Skeletal muscle tissue (tissue), 4 donors: ENCODE measurements around the gene MYCBPAP. TPM values are rescaled to one million over a fixed set of nuclear protein-coding genes. Genes with fewer than 3 reads are reported as not detected.

Experiments
- H3K27ac ChIP-seq: one replicate; pipeline ENCODE4 v1.7.0; 2013; ENCODE audit warnings: mild to moderate bottlenecking, low read depth, low read length, inconsistent platforms
- H3K27me3 ChIP-seq, 3 donors: one replicate each; pipeline ENCODE4 v1.7.0; 2013; ENCODE audit warnings: low read length in 3 of 3; ENCODE audit not compliant: control insufficient read depth in 3 of 3, insufficient read depth in 3 of 3
- H3K36me3 ChIP-seq, 3 donors: one replicate each; pipeline ENCODE4 v1.7.0; 2013; ENCODE audit warnings: low read length in 3 of 3; ENCODE audit not compliant: control insufficient read depth in 3 of 3, insufficient read depth in 3 of 3
- H3K4me1 ChIP-seq, 3 donors: one replicate each; pipeline ENCODE4 v1.7.0; 2013; ENCODE audit warnings: low read length in 3 of 3, mild to moderate bottlenecking in 3 of 3; ENCODE audit not compliant: control insufficient read depth in 3 of 3, insufficient read depth in 3 of 3
- H3K4me3 ChIP-seq, 3 donors: one replicate each; pipeline ENCODE4 v1.7.0; 2013; ENCODE audit warnings: low read length in 3 of 3
- H3K9ac ChIP-seq, 3 donors: one replicate each; pipeline ENCODE4 v1.7.0; 2013; ENCODE audit warnings: low read length in 3 of 3, mild to moderate bottlenecking in 3 of 3, moderate library complexity in 2 of 3, low read depth in 1 of 3
- H3K9me3 ChIP-seq, 3 donors: one replicate each; pipeline ENCODE4 v1.7.0; 2013; ENCODE audit warnings: low read length in 3 of 3; ENCODE audit not compliant: control insufficient read depth in 3 of 3
- total RNA-seq: library from RNA; depleted of rRNA; stranded (reverse); fragments of >200 nt; gene quantifications from one replicate; pipeline ENCODE4 v1.2.3, GENCODE V29; 2014
- donor health status: Osteomylitis.

Gene MYCBPAP
- total RNA-seq, 1 donor from 2014 or later: under 0.01 TPM

DNA sequence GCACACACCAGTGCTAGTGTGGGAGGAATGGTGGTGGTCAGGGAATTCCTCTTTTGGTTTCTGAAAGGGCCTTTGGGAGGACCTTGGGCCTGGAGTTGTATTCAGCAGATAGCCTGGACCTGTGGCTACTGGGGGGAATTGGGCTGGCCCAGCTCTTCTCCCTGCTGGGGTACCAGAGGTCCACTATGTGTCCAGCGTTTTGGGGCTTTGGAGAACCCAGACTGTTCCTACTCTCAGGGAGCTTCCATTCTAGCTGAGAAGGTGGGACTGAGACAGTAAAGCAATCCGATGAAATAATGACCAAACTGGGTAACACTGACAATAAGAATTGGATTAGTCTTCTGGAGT is 26.7 kb downstream of the MYCBPAP start:
- Histone ChIP-seq H3K36me3 (peaks cover 0 to 2% (median 0%) of the 10 kb centered on the region in 3 donors), H3K27ac (no peak overlapping the region), H3K27me3 (peaks cover 29 to 35% (median 32%) of the 10 kb centered on the region in 3 donors), H3K9me3 (no peaks in the 10 kb centered on the region), H3K4me3 (no peak overlapping the region), H3K9ac (no peak overlapping the region), H3K4me1 (peaks cover 16 to 27% (median 17%) of the 10 kb centered on the region in 3 donors)

DNA sequence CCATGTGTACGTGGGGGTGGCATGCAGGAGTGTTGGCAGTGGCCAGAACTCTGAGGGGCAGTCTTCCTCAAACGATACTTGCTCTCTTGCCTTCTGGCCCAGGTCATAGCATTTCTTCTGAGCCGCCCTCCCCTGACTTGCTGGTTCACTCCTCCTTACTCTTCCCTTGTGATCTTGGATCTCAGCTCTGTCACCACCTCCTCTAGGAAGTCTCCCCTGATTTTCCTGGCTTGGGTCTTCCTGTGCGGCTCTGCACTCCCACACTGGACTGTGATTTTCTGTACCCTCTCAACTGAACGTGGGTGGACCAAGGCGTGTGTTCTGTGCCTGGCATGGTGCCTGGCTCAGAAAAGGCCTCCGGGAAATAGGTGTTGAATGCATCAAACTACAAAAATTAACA is 27.2 kb downstream of the MYCBPAP start:
- Histone ChIP-seq H3K9me3 (no peaks in the 10 kb centered on the region), H3K4me1 (peaks cover 16 to 27% (median 17%) of the 10 kb centered on the region in 3 donors), H3K27me3 (peaks cover 29 to 34% (median 32%) of the 10 kb centered on the region in 3 donors), H3K4me3 (no peak overlapping the region), H3K9ac (no peak overlapping the region), H3K36me3 (peaks cover 0 to 2% (median 0%) of the 10 kb centered on the region in 3 donors), H3K27ac (no peak overlapping the region)

DNA sequence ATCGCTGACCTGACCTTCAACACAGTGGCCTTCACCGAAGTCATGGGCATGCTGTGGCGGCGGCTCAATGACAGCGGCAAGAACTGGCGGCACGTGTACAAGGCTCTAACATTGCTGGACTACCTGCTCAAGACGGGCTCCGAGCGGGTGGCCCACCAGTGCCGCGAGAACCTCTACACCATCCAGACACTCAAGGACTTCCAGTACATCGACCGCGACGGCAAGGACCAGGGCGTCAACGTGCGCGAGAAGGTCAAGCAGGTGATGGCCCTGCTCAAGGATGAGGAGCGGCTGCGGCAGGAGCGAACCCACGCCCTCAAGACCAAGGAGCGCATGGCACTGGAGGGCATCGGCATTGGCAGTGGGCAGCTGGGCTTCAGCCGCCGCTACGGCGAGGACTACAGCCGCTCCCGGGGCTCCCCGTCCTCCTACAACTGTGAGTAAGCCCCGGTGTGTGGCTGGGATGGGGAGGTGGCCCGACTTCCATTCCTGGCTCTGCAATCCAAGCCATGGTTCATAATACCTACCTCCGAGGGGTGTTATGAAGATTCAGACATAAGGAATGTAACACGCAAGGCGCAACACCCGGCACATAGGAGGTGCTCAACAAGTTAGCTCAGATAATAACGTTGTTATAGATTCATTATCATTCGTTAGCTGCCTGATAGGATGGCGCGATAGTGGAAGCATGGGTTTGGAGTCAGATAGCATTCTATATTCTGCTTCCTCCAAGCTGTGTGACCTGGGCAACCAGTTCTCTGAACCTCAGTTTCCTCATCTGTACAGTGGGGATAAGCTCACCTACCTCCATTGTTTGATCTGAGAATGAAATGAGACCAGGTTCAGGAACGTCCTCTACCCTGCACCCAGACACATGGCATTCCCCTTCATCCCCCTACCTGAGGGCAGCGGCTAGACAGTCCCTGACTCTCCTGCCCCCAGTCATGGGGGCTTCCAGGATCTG is 28.7 kb downstream of the MYCBPAP start:
- Histone ChIP-seq H3K9ac (no peak overlapping the region), H3K4me1 (peaks cover 23 to 38% (median 24%) of the 10 kb centered on the region in 3 donors), H3K27me3 (peaks cover 19 to 23% (median 20%) of the 10 kb centered on the region in 3 donors), H3K4me3 (no peak overlapping the region), H3K9me3 (no peaks in the 10 kb centered on the region), H3K36me3 (peaks cover 0 to 2% (median 0%) of the 10 kb centered on the region in 3 donors), H3K27ac (no peak overlapping the region)

DNA sequence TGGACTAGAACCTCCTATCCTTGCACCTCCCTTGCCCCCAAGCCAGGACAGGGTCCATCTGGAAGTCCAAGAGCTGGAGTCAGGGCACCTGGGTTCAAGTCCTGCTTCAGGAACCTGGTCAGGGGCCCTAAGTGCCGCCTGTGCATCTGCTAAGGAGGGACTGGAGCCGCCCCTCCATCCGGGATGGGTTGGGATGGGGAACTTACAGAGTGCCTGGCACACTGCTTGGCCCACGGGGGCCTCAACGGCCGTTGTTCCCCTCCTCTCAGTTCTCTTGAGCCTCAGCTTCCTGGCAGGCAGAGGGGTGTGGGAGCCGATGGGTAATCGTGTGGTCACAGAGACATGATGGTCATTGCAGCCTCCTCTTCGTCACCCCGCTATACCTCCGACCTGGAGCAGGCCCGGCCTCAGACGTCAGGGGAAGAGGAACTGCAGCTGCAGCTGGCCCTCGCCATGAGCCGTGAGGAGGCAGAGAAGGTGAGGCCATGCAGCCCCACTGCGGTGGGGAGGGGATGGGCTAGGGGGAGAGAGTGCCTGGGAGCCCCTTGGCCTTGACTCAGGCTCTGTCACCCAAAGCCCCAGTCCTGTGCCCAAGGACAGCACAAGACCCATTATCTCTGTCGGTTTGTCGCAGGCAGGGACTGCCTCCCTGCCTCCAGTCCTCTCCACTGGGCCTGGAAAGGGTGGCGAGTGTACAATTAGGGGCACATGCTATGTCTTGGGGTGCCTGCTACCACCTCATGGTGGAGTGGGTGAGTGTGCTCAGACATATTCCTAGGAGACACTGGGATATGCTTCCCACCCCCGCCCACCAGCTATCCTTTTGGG is 29.7 kb downstream of the MYCBPAP start:
- H3K9me3 ChIP-seq: no peaks in the 10 kb centered on the region
- H3K9ac ChIP-seq: peak overlapping the region in 1 of 3 donors; percentile 8
- H3K27ac ChIP-seq: no peak overlapping the region
- H3K4me1 ChIP-seq: peaks cover 28 to 38% (median 28%) of the 10 kb centered on the region in 3 donors
- H3K27me3 ChIP-seq: peaks cover 9 to 14% (median 13%) of the 10 kb centered on the region in 3 donors
- H3K4me3 ChIP-seq: no peak overlapping the region
- H3K36me3 ChIP-seq: peaks cover 0 to 2% (median 0%) of the 10 kb centered on the region in 3 donors

DNA sequence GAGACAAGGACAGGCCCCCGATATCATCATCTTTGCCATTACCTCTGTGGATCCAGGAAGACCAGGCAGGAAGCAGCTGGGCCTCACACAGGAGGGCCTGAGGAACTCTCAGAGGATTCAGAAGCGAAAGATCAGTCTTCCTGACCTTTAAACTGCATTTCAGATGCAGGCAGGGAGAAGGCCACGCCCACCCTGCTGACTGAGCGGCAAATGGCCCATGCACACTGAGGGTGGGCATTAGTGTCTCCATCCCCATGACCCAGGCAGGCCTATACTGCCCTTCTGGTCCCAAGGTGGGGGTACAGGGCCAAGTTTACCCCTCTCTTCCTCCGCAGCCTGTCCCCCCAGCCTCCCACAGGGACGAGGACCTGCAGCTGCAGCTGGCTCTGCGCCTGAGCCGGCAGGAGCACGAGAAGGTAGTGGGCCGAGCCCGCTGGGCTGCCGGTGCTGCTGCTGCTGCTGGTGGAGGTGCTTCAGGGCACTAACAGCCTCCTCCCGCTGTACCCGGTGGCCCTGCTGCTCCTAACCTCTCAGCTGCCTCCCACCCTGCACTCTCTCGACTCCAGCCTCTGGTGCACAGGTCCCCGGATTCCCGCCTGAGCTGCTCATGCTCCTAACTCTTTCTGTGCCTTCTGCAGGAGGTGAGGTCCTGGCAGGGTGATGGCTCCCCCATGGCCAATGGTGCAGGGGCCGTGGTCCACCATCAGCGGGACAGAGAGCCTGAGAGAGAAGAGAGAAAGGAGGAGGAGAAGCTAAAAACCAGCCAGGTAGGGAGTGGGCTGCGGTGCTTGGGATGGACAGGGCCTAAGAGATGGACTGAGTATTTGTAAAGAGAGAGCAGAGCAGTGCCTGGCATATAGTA is 30.5 kb downstream of the MYCBPAP start:
- H3K4me1 ChIP-seq: peaks cover 21 to 32% (median 22%) of the 10 kb centered on the region in 3 donors

DNA sequence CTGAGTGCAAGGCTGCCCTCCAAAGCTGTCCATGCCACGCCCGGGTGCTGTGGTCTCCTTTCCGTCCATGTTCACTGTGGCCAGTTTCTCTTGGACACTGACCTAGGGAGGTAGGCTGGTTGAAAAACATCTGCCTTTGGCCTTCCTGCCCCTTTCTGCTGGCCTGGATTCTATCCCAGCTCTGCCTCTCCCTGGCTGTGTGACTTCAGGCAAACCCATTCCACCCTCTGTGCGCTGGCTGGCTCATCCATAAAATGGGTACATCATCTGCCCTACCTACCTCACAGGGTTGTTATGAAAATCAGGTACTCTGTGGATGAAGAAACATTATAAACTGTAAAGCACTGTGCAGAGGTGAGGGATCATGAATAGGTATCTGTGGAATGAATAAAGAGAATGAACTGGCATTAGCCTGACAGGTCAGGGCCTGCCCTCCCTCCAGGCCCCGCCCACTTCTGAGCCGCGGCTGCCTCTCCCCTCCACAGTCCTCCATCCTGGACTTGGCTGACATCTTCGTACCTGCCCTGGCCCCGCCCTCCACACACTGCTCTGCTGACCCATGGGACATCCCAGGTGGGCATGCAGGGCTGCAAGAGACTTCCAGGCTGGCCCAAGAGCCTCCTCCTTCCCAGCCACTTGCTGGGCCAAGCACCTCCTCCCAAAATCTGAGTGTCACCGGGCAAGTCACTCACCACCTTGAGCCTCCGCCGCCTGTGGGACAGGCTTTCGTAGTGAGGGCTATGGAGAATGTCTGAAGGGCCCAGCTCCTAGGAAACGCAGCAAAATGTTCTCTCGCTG is 31.7 kb downstream of the MYCBPAP start:
- Histone ChIP-seq H3K4me3 (no peak overlapping the region), H3K27me3 (no peaks in the 10 kb centered on the region), H3K36me3 (peaks cover 0 to 2% (median 0%) of the 10 kb centered on the region in 3 donors), H3K27ac (no peak overlapping the region), H3K4me1 (peaks cover 15 to 20% (median 17%) of the 10 kb centered on the region in 3 donors), H3K9ac (no peak overlapping the region), H3K9me3 (no peaks in the 10 kb centered on the region)

More for the DNA sequence above, 30.5 kb downstream of the MYCBPAP start:
- peaks cover 0 to 2% (median 0%) of the 10 kb centered on the region in 3 donors for H3K36me3 ChIP-seq
- no peak overlapping the region for H3K27ac ChIP-seq
- no peak overlapping the region for H3K9ac ChIP-seq
- H3K4me3 ChIP-seq: no peak overlapping the region
- H3K27me3 ChIP-seq: peaks cover under 1 to 7% (median 5%) of the 10 kb centered on the region in 3 donors
- H3K9me3 ChIP-seq: no peaks in the 10 kb centered on the region

DNA sequence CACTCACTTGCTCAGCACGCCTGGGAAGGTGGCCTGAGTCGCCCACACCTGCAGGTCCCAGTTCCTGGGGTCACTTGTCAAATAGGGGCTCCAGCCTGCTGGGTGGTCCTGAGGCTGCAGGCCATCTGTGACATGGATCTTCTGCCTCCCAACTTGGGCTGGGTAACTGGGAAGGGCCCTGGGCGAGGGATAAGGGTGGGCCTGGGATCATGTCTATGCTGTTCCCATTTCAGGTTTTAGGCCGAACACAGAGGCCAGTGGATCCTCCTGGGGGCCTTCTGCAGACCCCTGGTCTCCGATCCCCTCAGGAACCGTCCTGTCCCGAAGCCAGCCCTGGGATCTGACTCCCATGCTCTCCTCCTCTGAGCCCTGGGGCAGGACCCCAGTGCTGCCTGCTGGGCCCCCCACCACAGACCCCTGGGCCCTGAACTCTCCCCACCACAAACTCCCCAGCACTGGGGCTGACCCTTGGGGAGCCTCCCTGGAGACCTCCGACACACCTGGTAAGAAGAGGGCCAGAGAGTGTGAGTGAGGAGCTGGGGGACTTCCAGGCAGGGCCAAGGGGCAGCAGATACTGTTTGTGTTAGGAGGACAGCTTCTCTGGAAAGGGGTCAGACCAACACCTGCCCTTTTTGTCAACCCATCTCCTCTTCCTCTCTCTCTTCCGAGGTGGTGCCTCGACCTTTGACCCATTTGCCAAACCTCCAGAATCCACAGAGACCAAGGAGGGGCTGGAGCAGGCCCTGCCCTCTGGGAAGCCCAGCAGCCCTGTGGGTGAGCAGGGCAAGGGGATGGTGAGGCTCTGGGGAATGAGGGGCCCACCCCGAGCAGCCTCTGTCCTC is 32.5 kb downstream of the MYCBPAP start:
- peak overlapping the region in 2 of 3 donors; percentile 74 to 85 for H3K9ac ChIP-seq
- H3K27ac ChIP-seq: no peak overlapping the region
- peak overlapping the region in 2 of 3 donors; percentile 13 to 62 for H3K4me3 ChIP-seq
- no peaks in the 10 kb centered on the region for H3K27me3 ChIP-seq
- H3K4me1 ChIP-seq: peaks cover 15 to 20% (median 17%) of the 10 kb centered on the region in 3 donors
- peaks cover 0 to 2% (median 0%) of the 10 kb centered on the region in 3 donors for H3K36me3 ChIP-seq
- H3K9me3 ChIP-seq: no peaks in the 10 kb centered on the region

DNA sequence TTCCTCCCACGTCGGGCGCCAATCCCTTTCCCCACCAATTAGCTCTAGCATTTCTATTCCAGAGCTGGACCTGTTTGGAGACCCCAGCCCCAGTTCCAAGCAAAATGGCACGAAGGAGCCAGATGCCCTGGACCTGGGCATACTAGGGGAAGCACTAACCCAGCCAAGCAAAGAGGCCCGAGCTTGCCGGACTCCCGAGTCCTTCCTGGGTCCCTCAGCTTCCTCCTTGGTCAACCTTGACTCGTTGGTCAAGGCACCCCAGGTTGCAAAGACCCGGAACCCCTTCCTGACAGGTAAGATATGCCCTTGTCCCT is 33.1 kb downstream of the MYCBPAP start:
- Histone ChIP-seq H3K9ac (peak overlapping the region; percentile 74 to 85 (median 74)), H3K27ac (no peak overlapping the region)

More for the DNA sequence above, 33.1 kb downstream of the MYCBPAP start:
- H3K36me3 ChIP-seq: peaks cover 0 to 2% (median 0%) of the 10 kb centered on the region in 3 donors
- no peaks in the 10 kb centered on the region for H3K27me3 ChIP-seq
- peak overlapping the region; percentile 62 to 78 (median 71) for H3K4me3 ChIP-seq
- no peaks in the 10 kb centered on the region for H3K9me3 ChIP-seq
- peaks cover 16 to 20% (median 17%) of the 10 kb centered on the region in 3 donors for H3K4me1 ChIP-seq
